GM18498 (cell line): ENCODE results near the gene RIF1.

ENCODE experiments used
- ATAC-seq: cut with Tn5 transposase; IDR thresholded peaks from one replicate; pipeline ENCODE4 v1.9.1; 2021; ENCODE audit warnings: mild to moderate bottlenecking, moderate library complexity; ENCODE audit not compliant: unreplicated experiment

The RIF1 gene

DNA sequence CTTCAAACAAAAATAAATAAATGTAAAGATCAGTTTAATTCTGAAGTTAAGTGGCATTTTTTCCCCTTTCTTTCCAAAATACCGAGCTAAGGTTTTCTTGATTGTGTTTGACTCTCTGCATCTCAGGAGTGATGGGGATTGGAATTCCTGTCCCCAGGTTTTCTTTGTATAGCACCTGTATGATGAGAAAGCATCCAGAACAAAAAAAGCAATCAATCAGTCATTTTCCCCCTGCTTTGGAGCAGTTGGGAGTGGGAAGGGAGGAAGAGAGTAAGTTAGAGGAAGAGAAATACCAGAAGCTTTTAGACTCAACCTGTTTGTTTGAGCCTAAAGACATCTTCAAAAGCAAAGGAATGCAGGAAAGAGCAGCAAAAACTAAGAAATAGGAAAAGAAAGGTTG is 88.5 kb downstream of the RIF1 start:
- ATAC-seq = no peak

DNA sequence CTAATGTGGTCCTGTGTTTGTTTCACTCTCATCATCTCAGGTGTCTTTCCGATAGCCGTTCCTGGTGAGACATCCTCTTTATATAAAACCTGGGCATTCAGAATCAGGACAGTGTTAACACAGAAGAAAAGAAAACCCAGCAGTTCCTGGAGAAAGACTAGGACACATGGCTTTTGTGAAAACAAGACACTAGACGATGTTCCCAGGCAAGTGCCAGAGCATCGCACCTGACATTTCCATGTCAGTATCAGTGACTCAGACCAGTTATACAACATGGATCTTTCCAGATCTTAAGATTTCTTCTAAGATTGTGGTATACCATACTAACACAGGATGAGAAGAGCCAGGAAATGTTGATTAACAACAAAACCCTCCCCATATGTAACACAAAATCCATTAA is 96.5 kb downstream of the RIF1 start:
- ATAC-seq = no peak

DNA sequence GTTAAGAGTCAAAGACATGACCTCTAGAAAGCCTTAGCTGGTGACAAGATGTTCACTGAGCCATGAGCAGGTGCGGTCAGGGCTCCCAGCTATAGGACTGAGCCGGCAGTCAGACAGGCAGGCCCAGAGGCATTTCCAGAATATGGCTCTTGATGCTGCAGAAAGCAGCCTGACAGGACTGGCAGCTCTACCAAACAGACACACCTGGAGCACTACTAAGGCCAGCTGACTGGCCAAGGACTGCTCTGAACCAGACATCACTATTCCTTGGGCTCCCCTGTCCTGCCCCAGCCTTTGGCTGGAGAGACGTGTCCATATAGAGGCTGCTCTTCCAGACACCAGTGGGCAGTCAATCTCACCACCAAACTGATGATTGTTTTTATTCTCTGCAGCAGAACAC is 98.8 kb downstream of the RIF1 start:
- no peak for ATAC-seq

DNA sequence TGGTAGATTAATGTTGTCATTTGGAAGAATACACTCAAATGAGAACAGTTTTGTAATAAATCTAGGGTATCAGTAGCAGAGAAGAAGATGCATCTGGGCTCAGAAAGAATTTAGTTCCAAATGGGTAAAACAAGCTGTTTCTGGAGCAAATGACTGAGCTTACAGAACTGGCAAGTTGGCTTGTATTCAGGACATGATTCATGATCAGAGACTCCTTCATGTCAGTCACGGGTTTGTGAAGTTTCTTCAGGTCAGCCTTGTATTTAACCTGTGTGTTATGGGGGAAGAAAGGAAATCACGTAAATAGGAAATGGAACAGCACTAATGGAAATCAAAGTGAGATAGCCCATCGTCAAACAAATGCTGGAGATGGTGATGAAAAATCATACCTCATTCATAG is 109.1 kb downstream of the RIF1 start:
- ATAC-seq = no peak

DNA sequence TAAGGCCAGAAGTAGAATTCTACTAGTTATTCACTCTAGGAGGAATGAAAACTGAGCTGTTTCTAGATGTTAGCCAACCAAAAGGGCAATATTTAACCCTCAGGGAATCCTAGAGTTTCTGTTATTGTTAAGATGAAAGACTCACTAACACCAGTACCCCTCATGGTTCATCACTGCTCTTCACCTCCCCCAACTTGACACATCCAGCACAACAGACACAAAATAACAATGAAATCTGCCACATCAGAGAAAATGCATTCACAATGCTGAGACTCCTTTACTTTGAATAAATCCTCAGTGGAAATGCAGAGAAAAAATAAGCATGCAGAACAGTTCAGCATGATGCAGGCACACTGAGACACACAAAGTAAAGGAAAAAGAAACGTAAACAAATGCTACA is 111.3 kb downstream of the RIF1 start:
- ATAC-seq = no peak

DNA sequence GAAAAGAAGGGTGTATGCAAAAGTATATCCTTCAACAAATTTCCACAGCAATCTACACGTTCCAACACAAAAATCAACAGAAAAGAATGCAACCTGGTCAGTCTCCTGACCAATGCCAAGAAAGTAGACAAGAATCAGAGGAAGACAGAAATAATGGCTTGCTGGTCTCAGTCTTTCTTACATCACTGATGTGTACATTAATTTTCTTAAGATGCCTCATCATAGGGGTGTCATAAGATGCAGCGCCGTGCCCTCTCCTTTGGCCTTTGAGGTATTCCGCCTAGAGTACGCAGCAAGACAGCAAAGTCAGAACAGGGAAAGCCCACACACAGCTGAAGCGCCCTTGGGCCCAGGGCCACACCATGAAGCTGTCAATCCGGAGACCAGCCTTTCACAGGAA is 112.9 kb downstream of the RIF1 start:
- no peak for ATAC-seq

DNA sequence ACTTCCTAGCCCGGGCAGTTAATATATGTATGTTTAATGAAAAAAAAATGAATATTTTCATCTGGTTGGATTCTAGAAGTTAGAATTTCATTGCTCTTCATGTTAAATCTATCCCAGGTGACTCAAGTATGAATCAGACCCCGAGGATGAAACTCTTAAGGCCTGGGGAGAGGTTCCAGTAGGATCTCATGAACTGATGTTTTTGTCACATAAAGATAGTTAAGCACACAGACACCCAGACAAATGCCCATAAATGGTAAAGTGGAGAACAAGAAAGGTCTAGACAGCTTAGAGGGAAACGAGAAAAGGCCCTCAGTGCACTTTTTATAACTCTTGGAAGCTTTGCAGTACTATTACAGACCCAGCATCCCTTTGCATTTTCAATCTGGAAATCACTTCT is 114.1 kb downstream of the RIF1 start:
- ATAC-seq = no peak

DNA sequence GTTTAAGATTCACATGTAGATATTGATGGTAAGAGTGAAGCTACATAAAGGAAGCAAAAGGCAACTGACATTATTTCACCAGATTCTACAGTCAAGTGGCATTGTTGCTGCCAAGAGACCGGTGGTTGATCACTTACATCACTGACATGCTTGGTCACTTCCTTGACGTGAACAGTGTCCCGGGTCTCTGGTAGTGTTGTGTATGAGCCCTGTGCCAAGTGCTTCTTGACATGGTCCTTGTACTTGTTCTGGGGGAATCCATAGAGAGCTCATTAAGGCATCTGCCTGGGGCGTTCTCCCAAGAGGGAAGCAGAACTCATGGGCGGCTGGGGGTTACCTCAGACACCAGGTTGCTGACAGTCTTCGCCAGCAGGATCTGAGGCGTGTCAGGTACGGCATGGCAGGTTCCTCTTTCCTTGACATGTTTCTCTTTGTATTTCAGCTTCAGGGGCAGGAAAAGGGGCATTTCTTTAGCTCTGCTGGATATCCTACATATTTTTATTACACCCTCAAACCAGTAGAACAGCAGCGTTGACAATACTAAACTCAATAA is 116.2 kb downstream of the RIF1 start:
- no peak for ATAC-seq

DNA sequence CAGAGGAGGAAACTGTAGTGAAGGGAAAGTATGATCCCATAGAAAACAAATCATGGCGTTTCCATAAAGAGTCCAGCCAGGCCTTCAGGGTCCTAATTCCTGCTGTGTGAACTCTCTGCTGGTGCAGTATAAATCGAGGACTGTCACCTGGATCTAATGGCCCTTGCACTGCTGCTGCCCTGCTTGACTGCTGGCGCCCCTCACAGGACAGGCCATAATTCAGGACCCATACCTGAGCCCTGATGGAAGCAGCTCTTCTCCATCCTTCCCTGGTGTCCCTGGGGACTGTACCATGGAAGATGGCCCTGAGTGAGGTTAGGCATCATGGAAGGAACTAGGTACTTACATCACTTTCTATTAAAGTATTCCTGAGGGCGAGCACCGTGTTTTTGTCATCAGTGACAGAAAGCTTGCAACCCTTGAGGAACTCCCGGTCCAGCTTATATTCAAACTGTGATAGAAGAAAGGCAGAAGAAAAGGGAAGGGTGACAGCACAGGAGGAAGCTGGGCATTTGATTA is 116.9 kb downstream of the RIF1 start:
- no peak for ATAC-seq
